HepG2 (cell line): ENCODE data around the gene ASH1L. TPM values are rescaled to one million over a fixed set of nuclear protein-coding genes. Genes with fewer than 3 reads are reported as not detected.

ENCODE experiments used
- CBFB ChIP-seq: sonication (generic); formaldehyde crosslinking; IDR thresholded peaks from 2 replicates; pipeline ENCODE4 v1.4.0; 2020; ENCODE audit warnings: missing genetic modification reagents
- DPF2 ChIP-seq: sonication (generic); formaldehyde crosslinking; IDR thresholded peaks from 2 replicates; pipeline ENCODE4 v1.4.0; 2020; ENCODE audit warnings: mild to moderate bottlenecking, low read depth, missing genetic modification reagents, borderline replicate concordance
- ETV5 ChIP-seq: IDR thresholded peaks from 2 replicates; pipeline ENCODE4 v1.6.1; 2018; ENCODE audit warnings: missing biosample characterization, missing genetic modification reagents, inconsistent platforms, borderline replicate concordance
- MAFG ChIP-seq: sonication (generic); formaldehyde crosslinking; IDR thresholded peaks from 2 replicates; pipeline ENCODE4 v1.5.1; 2020; ENCODE audit warnings: mild to moderate bottlenecking, missing genetic modification reagents
- PLRG1 ChIP-seq: fragments of 450-650 bp; conservative IDR thresholded peaks from 2 replicates; pipeline ENCODE4 v1.6.1; 2016
- RERE ChIP-seq: IDR thresholded peaks from 2 replicates; pipeline ENCODE4 v1.6.1; 2016; ENCODE audit warnings: low read depth, missing genetic modification reagents, missing compliant biosample characterization
- SMAD9 ChIP-seq: sonication (generic); formaldehyde crosslinking; IDR thresholded peaks from 2 replicates; pipeline ENCODE4 v1.5.1; 2020; ENCODE audit warnings: mild to moderate bottlenecking, missing genetic modification reagents
- TBL1XR1 ChIP-seq: fragments of 150-350 bp; IDR thresholded peaks from 2 replicates; pipeline ENCODE4 v1.6.1; 2014; ENCODE audit warnings: borderline replicate concordance, low read length; ENCODE audit not compliant: partially characterized antibody
- ZBTB7B ChIP-seq: sonication (generic); formaldehyde crosslinking; IDR thresholded peaks from 2 replicates; pipeline ENCODE4 v1.4.0; 2020; ENCODE audit warnings: missing genetic modification reagents
- ZNF24 ChIP-seq: fragments of 450-650 bp; IDR thresholded peaks from 2 replicates; pipeline ENCODE4 v1.6.1; 2017; ENCODE audit warnings: antibody characterized with exemption, mild to moderate bottlenecking
- ZNF317 ChIP-seq: sonication (generic); formaldehyde crosslinking; IDR thresholded peaks from 2 replicates; pipeline ENCODE4 v1.5.0; 2020; ENCODE audit warnings: mild to moderate bottlenecking, missing genetic modification reagents
- ZNF343 ChIP-seq: sonication (generic); formaldehyde crosslinking; IDR thresholded peaks from 2 replicates; pipeline ENCODE4 v1.4.0; 2020; ENCODE audit warnings: mild to moderate bottlenecking, missing genetic modification reagents
- ZNF441 ChIP-seq: sonication (generic); formaldehyde crosslinking; IDR thresholded peaks from 2 replicates; pipeline ENCODE4 v1.7.0; 2021; ENCODE audit warnings: missing genetic modification reagents, borderline replicate concordance
- ZNF510 ChIP-seq: sonication (generic); formaldehyde crosslinking; IDR thresholded peaks from 2 replicates; pipeline ENCODE4 v1.4.0; 2020; ENCODE audit warnings: low read depth, mild to moderate bottlenecking, missing genetic modification reagents
- ZNF570 ChIP-seq: sonication (generic); formaldehyde crosslinking; IDR thresholded peaks from 2 replicates; pipeline ENCODE4 v1.4.0; 2020; ENCODE audit warnings: mild to moderate bottlenecking, missing genetic modification reagents, borderline replicate concordance
- ZNF615 ChIP-seq: sonication (generic); formaldehyde crosslinking; IDR thresholded peaks from 2 replicates; pipeline ENCODE4 v1.5.0; 2020; ENCODE audit warnings: mild to moderate bottlenecking, missing genetic modification reagents, borderline replicate concordance
- ZNF709 ChIP-seq: sonication (generic); formaldehyde crosslinking; IDR thresholded peaks from 2 replicates; pipeline ENCODE4 v1.5.0; 2020; ENCODE audit warnings: mild to moderate bottlenecking, missing genetic modification reagents
- ZNF710 ChIP-seq: sonication (generic); formaldehyde crosslinking; IDR thresholded peaks from 2 replicates; pipeline ENCODE4 v1.5.0; 2020; ENCODE audit warnings: mild to moderate bottlenecking, missing genetic modification reagents, borderline replicate concordance
- ZNF776 ChIP-seq: sonication (generic); formaldehyde crosslinking; IDR thresholded peaks from 2 replicates; pipeline ENCODE4 v1.4.0; 2020; ENCODE audit warnings: mild to moderate bottlenecking, missing genetic modification reagents
- ZNF781 ChIP-seq: sonication (generic); formaldehyde crosslinking; IDR thresholded peaks from 2 replicates; pipeline ENCODE4 v1.5.1; 2020; ENCODE audit warnings: borderline replicate concordance, mild to moderate bottlenecking, missing genetic modification reagents; ENCODE audit errors: not compliant biosample characterization
- ZNF792 ChIP-seq: IDR thresholded peaks from 2 replicates; pipeline ENCODE4 v1.6.1; 2016
- polyA plus RNA-seq, 8 experiments: library from polyadenylated mRNA; depleted of rRNA in 3 of 8; stranded (reverse) in 7 of 8; unstranded in 1 of 8; fragments of >200 nt; fragmentation: Illumina TruSeq in 4 of 8; extraction: Trizol in 4 of 8; gene quantifications; 2 replicates each; pipeline versions ENCODE4 v1.2.1 to v1.2.3, GENCODE V29; 2011 to 2016; ENCODE audit warnings: low read depth in 4 of 8, missing spikeins in 1 of 8, mixed read lengths in 1 of 8; ENCODE audit not compliant: insufficient read depth in 1 of 8
- total RNA-seq, 5 experiments: library from RNA; depleted of rRNA; stranded (reverse); fragments of >200 nt; fragmentation: Illumina TruSeq; extraction: Trizol; gene quantifications; 2 replicates each; pipeline ENCODE4 v1.2.3, GENCODE V29; 2016; ENCODE audit warnings: low read depth in 1 of 5

ASH1L gene
- total and polyA plus RNA-seq, 2 of the 13 experiments (the other 11 are each of a cell fraction or from before 2014, with no cell fraction given), result 10.2 to 15.3 TPM

DNA sequence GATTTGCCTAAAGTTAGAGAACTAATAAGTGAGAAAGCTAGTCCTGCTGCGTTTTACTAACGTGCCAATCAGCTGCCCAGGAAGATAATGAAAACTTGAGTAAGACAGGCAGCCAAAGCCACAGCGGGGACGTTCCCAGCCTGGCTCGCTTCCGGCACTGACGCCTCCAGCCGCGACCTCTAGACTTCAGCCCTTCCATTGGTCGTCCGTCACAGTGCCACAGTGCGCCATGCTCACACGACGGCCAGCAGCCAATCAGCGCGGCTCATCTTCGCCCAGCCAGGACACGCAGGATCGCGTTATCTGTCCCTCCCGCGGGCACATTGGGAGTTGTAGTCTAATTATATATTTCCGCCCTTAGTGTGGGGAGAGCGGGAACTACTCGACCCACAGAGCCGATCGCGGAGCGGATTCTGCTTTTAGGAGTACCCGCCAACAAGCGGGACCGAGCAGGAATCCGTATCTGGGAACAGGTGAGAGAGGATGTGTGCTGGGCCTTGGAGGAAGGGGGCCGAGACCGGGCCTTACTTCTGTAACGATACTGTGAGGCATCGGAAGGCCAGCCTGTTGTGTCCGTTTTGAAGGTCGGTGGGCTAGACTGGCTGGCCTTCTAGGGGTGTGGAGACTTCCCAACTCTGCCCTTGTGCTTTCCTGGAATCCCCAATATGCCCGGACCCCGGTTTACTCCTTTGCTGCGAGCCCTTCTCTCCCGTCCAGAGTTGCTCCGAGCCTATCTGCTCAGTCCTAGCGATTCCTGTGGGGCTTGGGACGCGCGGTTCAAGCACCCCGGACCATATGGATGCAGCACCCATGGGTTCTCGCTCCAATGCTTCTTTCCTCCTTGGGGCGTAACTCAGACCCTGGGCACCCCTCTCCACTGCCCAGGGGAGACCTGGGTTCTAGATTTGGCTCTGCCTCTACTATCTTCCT, 253.8 kb downstream of the ASH1L start, which contains the start of gene FDPS (continued):
- 0 out of 2 replicates have a peak, but pooled peaks have one; percentile 6 for TF ChIP-seq RERE
- no peak for TF ChIP-seq PLRG1
- 0 out of 2 replicates have a peak, but pooled peaks have one; percentile 26 for TF ChIP-seq ZNF317
- no peak for TF ChIP-seq ZNF510 (CRISPR knock-in tag)
- no peak for TF ChIP-seq ZNF710 (CRISPR knock-in tag)
- no peak for TF ChIP-seq ZNF776
- TF ChIP-seq ZNF792 (CRISPR knock-in tag), result no peak; the same call in 1 of the 2 replicates
- no peak for TF ChIP-seq MAFG (CRISPR knock-in tag)
- no peak for TF ChIP-seq TBL1XR1
- no peak for TF ChIP-seq ZNF570
- no peak for TF ChIP-seq ZNF709 (CRISPR knock-in tag)
- no peak for TF ChIP-seq SMAD9 (CRISPR knock-in tag)
- TF ChIP-seq ZNF441 (CRISPR knock-in tag), result peak; percentile 95
- 0 out of 2 replicates have a peak, but pooled peaks have one; percentile 61 for TF ChIP-seq ZNF343
- no peak for TF ChIP-seq ZNF24
- peak; percentile 61 for TF ChIP-seq ZNF781
- TF ChIP-seq ETV5 (CRISPR knock-in tag), result peak; percentile 92; the same call in 1 of the 2 replicates
- TF ChIP-seq ZNF615, result no peak; the same call in none of the 2 replicates
- TF ChIP-seq DPF2 (CRISPR knock-in tag), result no peak
- TF ChIP-seq ZBTB7B, result no peak
- peak; percentile 16; the same call in 1 of the 2 replicates for TF ChIP-seq CBFB (CRISPR knock-in tag)
